ENCODE measurements around the gene PARL. TPM values are rescaled to one million over a fixed set of nuclear protein-coding genes. Genes with fewer than 3 reads are reported as not detected.
A peak's percentile ranks its signal among the peaks of the same experiment; 100 is the strongest.

PARL gene
- total RNA-seq, 1 experiment from 2014 or later, result 69.7 TPM

DNA sequence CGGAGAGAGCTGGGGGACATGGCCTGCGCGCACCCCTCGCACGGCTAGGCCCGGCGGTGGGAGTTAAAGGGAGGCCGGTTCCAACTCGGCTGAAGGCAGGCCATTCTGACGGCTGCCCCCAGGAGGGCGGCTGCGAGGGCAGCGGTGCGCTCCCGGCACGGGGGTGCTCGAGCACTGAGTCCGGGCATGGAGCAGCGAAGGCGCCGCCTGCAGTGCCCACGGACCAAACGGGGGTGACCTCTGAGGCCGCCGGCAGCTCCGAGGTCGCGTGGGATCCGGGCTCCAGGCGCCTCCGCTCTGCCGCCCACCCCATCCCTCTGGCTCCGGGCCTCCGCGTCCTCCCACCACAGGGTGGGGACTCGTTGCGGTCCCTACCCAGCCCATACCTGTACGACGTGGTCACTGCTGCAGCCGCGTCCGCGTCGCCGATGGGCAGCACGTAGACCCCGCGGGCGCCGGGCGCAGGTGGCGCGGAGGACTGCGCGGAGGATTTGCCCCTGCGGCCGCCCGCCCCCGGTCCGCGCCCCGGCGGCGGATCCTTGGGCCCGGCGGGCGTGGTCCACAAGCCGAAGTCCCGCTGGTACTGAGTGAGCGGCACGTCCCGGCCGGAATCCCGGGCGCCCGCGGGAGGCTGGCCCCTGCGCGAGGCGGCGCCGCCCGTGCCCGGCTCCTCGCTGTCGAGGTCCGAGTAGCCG lies 59.8 kb downstream of the PARL start:
- peak overlapping the region; percentile 78 for H3K4me2 ChIP-seq (ENCODE audit: low read length)
- H3K27ac ChIP-seq (ENCODE audit: low read depth, low read length), result peak overlapping the region; percentile 76
- no peaks in the 10 kb centered on the region for H3K27me3 ChIP-seq (ENCODE audit: insufficient read depth, low read length)
- peaks cover 0 to 4% of the 10 kb centered on the region in 2 experiments; a peak in 1 of 4 replicates for H3K36me3 ChIP-seq (ENCODE audit: control insufficient read depth in 1 of 2, insufficient read depth in 2 of 2, low read length in 2 of 2)
- ATAC-seq (peak; percentile 52), DNase-seq (ENCODE audit: low read depth, low spot score) (no peak)
- RAD21 ChIA-PET (ENCODE audit: low non-redundant PET in 1 of 2, low total read pairs in 2 of 2, uncharacterized antibody in 2 of 2, unreplicated experiment in 2 of 2), result no interaction called here
- intact Hi-C loops (cut with micrococcal nuclease), result no loop called here
- H4K20me1 ChIP-seq (ENCODE audit: insufficient read depth), result no peaks in the 10 kb centered on the region
- no peak for TF ChIP-seq EGR1 (IDR thresholded peaks at IDR 0.05; ENCODE audit: low read depth)
- TF ChIP-seq ZFX (IDR thresholded peaks at IDR 0.05), result peak; percentile 69
- TF ChIP-seq ELF1 (IDR thresholded peaks at IDR 0.05; ENCODE audit: borderline replicate concordance, low read depth), result no peak
- TF ChIP-seq MAX (IDR thresholded peaks at IDR 0.05), result 0 out of 2 replicates have a peak, but pooled peaks have one; percentile 20
- H2AFZ ChIP-seq (ENCODE audit: low read depth, low read length, poor library complexity, severe bottlenecking), result no peak overlapping the region
- CTCF ChIA-PET, result interaction anchor here (1.9 kb wide), 1 partner anchor 60 kb away, joined by 9 read pairs; the partner anchor contains the start of gene PARL
- H3K9me2 ChIP-seq (ENCODE audit: insufficient read depth), result no peaks in the 10 kb centered on the region
- H3K79me2 ChIP-seq (ENCODE audit: insufficient read depth, low read length), result peaks cover 4% of the 10 kb centered on the region; the same call in 1 of the 2 replicates
- POLR2A ChIA-PET, result no interaction called here
- no peaks in the 10 kb centered on the region for H3K9me3 ChIP-seq (ENCODE audit: control insufficient read depth in 1 of 2, insufficient read depth in 1 of 2, low read depth in 1 of 2, low read length in 2 of 2)
- peaks cover 7 to 15% of the 10 kb centered on the region in 2 experiments; a peak in 3 of 4 replicates for H3K4me1 ChIP-seq (ENCODE audit: control insufficient read depth in 1 of 2, insufficient read depth in 2 of 2, low read length in 2 of 2)
- no TSS peak for BruUV-seq (replicated peaks)
- H3K9ac ChIP-seq (ENCODE audit: low read length), result peak overlapping the region; percentile 70
- peak overlapping the region; percentile 66 to 71 for H3K4me3 ChIP-seq (replicated peaks in 1 of 2; ENCODE audit: low read depth in 1 of 2, low read length in 2 of 2)

DNA sequence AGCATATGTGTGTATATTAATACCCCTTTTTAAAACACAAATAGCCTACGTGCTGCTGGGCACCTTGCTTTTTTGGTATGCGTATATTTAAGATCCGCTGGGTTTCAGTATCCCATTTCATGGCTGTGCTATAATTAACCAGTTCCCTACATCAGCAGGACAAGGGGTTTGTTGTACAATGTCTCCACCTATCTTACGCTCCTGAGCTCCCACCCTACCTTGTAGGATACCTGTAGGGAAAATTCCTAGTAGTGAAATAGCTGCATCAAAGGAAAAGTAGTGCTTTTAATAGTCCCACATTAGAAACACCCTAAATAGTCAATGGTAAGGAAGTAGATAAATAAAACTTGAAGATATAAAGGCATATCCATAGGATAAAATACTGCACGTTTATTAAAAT lies 60.7 kb downstream of the PARL start:
- intact Hi-C loops (cut with micrococcal nuclease), result no loop called here
- Histone ChIP-seq H3K79me2 (ENCODE audit: insufficient read depth, low read length) (peaks cover 4% of the 10 kb centered on the region; the same call in 1 of the 2 replicates), H4K20me1 (ENCODE audit: insufficient read depth) (no peaks in the 10 kb centered on the region), H3K27me3 (ENCODE audit: insufficient read depth, low read length) (no peaks in the 10 kb centered on the region), H3K27ac (ENCODE audit: low read depth, low read length) (no peak overlapping the region), H3K4me2 (ENCODE audit: low read length) (peak overlapping the region; percentile 78), H3K4me1 (ENCODE audit: control insufficient read depth in 1 of 2, insufficient read depth in 2 of 2, low read length in 2 of 2) (peaks cover 7 to 15% of the 10 kb centered on the region in 2 experiments; a peak in 3 of 4 replicates), H3K9ac (ENCODE audit: low read length) (peak overlapping the region; percentile 70), H3K4me3 (replicated peaks in 1 of 2; ENCODE audit: low read depth in 1 of 2, low read length in 2 of 2) (peak overlapping the region; percentile 66 to 71), H2AFZ (ENCODE audit: low read depth, low read length, poor library complexity, severe bottlenecking) (no peak overlapping the region), H3K9me2 (ENCODE audit: insufficient read depth) (no peaks in the 10 kb centered on the region), H3K9me3 (ENCODE audit: control insufficient read depth in 1 of 2, insufficient read depth in 1 of 2, low read depth in 1 of 2, low read length in 2 of 2) (no peaks in the 10 kb centered on the region), H3K36me3 (ENCODE audit: control insufficient read depth in 1 of 2, insufficient read depth in 2 of 2, low read length in 2 of 2) (no peaks in the 10 kb centered on the region)
- BruUV-seq (replicated peaks), result TSS peak; percentile 33
- RAD21 ChIA-PET (ENCODE audit: low non-redundant PET in 1 of 2, low total read pairs in 2 of 2, uncharacterized antibody in 2 of 2, unreplicated experiment in 2 of 2), result no interaction called here
- DNase-seq (ENCODE audit: low read depth, low spot score) (no peak), ATAC-seq (no peak)
- POLR2A ChIA-PET, result no interaction called here
- CTCF ChIA-PET, result no interaction called here
- TF ChIP-seq CEBPB (IDR thresholded peaks at IDR 0.05; ENCODE audit: low read depth), result no peak
- TF ChIP-seq CBX3 (IDR thresholded peaks at IDR 0.05; ENCODE audit: low read depth), result no peak
- no peak for TF ChIP-seq YY1 (IDR thresholded peaks at IDR 0.05; ENCODE audit: extremely low read depth, insufficient replicate concordance, low read depth, low read length)
- no peak for TF ChIP-seq TCF7L2 (IDR thresholded peaks at IDR 0.05; ENCODE audit: borderline replicate concordance, extremely low read depth, insufficient read depth, insufficient read length)
- no peak for TF ChIP-seq POLR2AphosphoS5 (IDR thresholded peaks at IDR 0.05; ENCODE audit: low read depth, low read length)
- no peak for TF ChIP-seq REST (IDR thresholded peaks at IDR 0.05; ENCODE audit: low read depth)
- TF ChIP-seq EGR1 (IDR thresholded peaks at IDR 0.05; ENCODE audit: low read depth), result no peak
- peak; percentile 73 for TF ChIP-seq RAD21 (IDR thresholded peaks at IDR 0.05; ENCODE audit: low read depth)
- TF ChIP-seq FOSL1 (IDR thresholded peaks at IDR 0.05; ENCODE audit: low read depth), result no peak
- TF ChIP-seq SIN3A (IDR thresholded peaks at IDR 0.05; ENCODE audit: low read depth), result no peak
- TF ChIP-seq ZFX (IDR thresholded peaks at IDR 0.05), result no peak
- TF ChIP-seq ATF3 (IDR thresholded peaks at IDR 0.05), result no peak

All from HCT116 (cell line).